Activated T-helper 2 cell treated with anti-CD3 and anti-CD28 coated beads, Interferon-gamma antibody, Interleukin-2, Interleukin-4, amounts not matched to agents 10 μg/mL and 5 μg/mL and 100 μg/mL, durations not matched to agents 14 hours and 24 hours and 36 hours (primary cell): ENCODE data around the gene FOSB. TPM values are rescaled to one million over a fixed set of nuclear protein-coding genes. Genes with fewer than 3 reads are reported as not detected.
A peak's percentile ranks its signal among the peaks of the same experiment; 100 is the strongest.

Experiments used
- DNase-seq: peaks from one replicate; pipeline ENCODE4 v3.0.0; 2021; ENCODE audit warnings: low spot score
- H3K27ac Mint-ChIP-seq: one replicate; pipeline ENCODE4 v1.8.0; 2021; ENCODE audit warnings: mixed read lengths
- H3K27me3 Mint-ChIP-seq: one replicate; pipeline ENCODE4 v1.8.0; 2021; ENCODE audit warnings: low read depth, mixed read lengths
- H3K36me3 Mint-ChIP-seq: one replicate; pipeline ENCODE4 v1.8.0; 2021; ENCODE audit warnings: low read depth, mixed read lengths
- H3K4me1 Mint-ChIP-seq: one replicate; pipeline ENCODE4 v1.8.0; 2021; ENCODE audit warnings: low read depth, mixed read lengths
- H3K4me3 Mint-ChIP-seq: one replicate; pipeline ENCODE4 v1.8.0; 2021; ENCODE audit warnings: low read depth, mild to moderate bottlenecking, moderate library complexity, mixed read lengths
- H3K9me3 Mint-ChIP-seq: one replicate; pipeline ENCODE4 v1.8.0; 2021; ENCODE audit warnings: mixed read lengths
- intact Hi-C: fragments of 100-400 bp; cut with micrococcal nuclease; formaldehyde crosslinking; loops from one replicate; pipeline ENCODE4 v1.15.1; 2023
- total RNA-seq: library from RNA; stranded (reverse); gene quantifications from 2 replicates; pipeline ENCODE4 v1.2.3, GENCODE V29; 2022

FOSB gene
- 10.2 and 10.9 TPM in 2 replicates for total RNA-seq

DNA sequence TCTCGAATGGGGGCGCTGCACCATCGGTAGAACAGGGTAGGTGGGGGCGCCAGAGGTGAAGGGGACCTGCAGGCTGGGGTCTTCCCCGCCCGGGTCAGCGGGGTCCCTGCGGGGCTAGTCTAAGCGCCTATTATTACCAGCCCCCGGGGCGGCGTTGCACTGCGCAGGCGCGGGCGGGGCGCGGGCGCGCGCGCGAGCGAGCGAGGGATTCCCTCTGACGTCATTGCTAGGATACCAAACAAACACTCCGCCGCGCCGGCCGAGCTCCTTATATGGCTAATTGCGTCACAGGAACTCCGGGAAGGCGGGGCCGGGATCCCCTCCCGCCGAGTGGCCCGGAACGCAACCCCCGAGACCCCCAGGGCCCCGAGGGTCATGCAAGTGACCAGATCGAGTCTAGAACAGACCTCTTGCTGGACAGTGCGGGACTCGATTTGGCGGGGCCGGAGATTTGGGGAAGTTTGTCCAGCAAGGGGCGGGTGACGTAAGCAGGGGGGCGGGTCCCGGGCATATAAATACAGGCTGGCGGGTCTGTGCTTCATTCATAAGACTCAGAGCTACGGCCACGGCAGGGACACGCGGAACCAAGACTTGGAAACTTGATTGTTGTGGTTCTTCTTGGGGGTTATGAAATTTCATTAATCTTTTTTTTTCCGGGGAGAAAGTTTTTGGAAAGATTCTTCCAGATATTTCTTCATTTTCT lies at the start of gene FOSB:
FOSB (plus strand) TSS at position 541 of the 703 bp plus-strand sequence. CDS start 591 bp downstream, outside the sequence.
- DNase-seq: peak; percentile 94
- Mint-ChIP-seq H3K36me3 (peaks cover 19% of the 10 kb centered on the region), H3K4me1 (peaks cover 20% of the 10 kb centered on the region), H3K4me3 (peak within 1 kb of the TSS; percentile 86), H3K9me3 (no peaks in the 10 kb centered on the region), H3K27ac (peak within 1 kb of the TSS; percentile 86), H3K27me3 (peaks cover 29% of the 10 kb centered on the region)
- intact Hi-C loops: loop anchor here (1.0 to 5.0 kb wide), 3 partner anchors 16 to 375 kb away; partner anchors contain the start of gene PPP1R37

DNA sequence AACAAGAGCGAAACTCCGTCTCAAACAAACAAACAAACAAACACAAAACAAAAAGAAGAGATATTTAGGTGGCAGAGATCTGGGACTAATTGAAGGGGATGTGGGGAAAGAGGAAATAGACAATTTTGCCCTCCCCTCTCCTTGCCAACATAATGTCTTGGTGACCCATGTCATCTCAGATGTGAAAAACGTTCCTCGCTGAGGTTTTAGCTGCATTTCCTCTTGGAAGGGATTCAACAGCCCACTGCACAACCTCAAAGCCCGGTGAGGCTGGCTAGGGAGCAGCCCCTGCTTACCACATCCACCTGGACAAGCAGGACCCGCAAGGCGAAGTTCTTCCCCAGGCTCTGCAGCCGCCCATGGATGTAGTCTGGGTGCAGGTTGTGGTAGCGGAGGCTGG lies 49.0 kb upstream of the FOSB start:
- Mint-ChIP-seq H3K4me1 (peaks cover 25% of the 10 kb centered on the region), H3K36me3 (peaks cover 67% of the 10 kb centered on the region), H3K4me3 (no peak overlapping the region), H3K27ac (peak overlapping the region; percentile 62), H3K9me3 (no peaks in the 10 kb centered on the region), H3K27me3 (no peaks in the 10 kb centered on the region)
- intact Hi-C loops: no loop called here
- no peak for DNase-seq

DNA sequence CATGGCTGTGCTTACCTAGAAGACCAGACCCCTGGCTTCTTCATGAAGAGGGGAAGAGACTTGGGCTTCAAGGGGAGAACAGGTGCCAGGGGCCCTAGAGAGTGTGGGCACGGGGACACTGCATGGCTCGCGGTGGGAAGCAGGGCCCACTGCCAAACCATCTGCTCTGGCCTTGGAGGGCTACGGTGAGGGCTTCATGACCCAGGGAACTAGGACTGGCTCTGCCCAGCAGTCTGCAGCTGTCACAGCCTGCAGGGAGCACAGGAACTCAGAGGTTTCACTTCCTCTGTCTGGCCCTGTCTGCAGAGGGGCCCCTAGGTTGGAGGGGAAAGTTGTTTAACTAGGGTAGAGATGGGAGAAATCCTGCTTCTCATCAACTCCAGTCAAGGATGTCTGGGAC lies 48.4 kb upstream of the FOSB start:
- peaks cover 28% of the 10 kb centered on the region for H3K4me1 Mint-ChIP-seq

DNA sequence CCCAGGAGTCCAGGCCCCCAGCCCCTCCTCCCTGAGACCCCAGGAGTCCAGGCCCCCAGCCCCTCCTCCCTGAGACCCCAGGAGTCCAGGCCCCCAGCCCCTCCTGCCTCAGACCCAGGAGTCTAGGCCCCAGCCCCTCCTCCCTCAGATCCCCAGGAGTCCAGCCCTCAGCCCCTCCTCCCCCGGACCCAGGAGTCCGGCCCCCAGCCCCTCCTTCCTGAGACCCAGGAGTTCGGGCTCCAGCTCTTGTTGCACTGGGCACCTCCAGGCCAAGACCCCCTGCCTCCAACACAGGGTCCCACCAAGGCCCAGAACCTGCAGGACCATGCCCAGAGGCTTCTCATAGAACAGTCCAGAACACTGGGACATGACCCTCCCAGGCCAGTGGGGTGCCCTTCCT lies 47.9 kb upstream of the FOSB start:
- no peak for DNase-seq
- no peak overlapping the region for H3K4me3 Mint-ChIP-seq
- intact Hi-C loops: loop anchor here (5.0 to 10.0 kb wide), 3 partner anchors 48 to 222 kb away; partner anchors contain the start of genes ERCC2 and OPA3
- no peaks in the 10 kb centered on the region for H3K27me3 Mint-ChIP-seq
- H3K4me1 Mint-ChIP-seq: peaks cover 32% of the 10 kb centered on the region
- no peak overlapping the region for H3K27ac Mint-ChIP-seq
- H3K9me3 Mint-ChIP-seq: no peaks in the 10 kb centered on the region
- H3K36me3 Mint-ChIP-seq: peaks cover 56% of the 10 kb centered on the region

More for the DNA sequence above, 48.4 kb upstream of the FOSB start:
- no peak for DNase-seq
- intact Hi-C loops: no loop called here
- peak overlapping the region; percentile 37 for H3K4me3 Mint-ChIP-seq
- H3K36me3 Mint-ChIP-seq: peaks cover 61% of the 10 kb centered on the region
- no peaks in the 10 kb centered on the region for H3K27me3 Mint-ChIP-seq
- peak overlapping the region; percentile 5 for H3K27ac Mint-ChIP-seq
- no peaks in the 10 kb centered on the region for H3K9me3 Mint-ChIP-seq

DNA sequence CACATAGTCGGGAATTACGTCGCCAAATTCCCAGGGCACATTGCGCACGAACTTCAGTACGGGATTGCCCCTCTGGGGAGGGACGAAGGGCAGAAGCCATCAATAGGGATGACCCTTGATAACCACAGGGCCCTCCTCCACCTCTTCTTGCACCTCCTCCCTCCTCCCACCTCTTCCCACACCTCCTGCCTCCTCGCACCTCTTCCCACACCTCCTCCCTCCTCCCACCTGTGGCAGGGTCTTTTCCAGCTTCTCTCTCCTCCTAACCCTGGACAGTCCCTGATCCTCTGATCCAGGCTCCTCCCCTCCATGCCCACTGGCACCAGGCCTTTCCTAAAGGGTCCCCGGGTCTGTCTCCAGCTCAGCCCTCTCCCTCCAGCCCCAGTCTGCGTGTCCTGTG lies 47.4 kb upstream of the FOSB start:
- peaks cover 32% of the 10 kb centered on the region for H3K4me1 Mint-ChIP-seq
- H3K9me3 Mint-ChIP-seq: no peaks in the 10 kb centered on the region
- peak overlapping the region; percentile 52 for H3K4me3 Mint-ChIP-seq
- DNase-seq: no peak
- no peaks in the 10 kb centered on the region for H3K27me3 Mint-ChIP-seq
- intact Hi-C loops: loop anchor here (5.0 to 10.0 kb wide), 3 partner anchors 48 to 222 kb away; partner anchors contain the start of genes ERCC2 and OPA3
- H3K27ac Mint-ChIP-seq: peak overlapping the region; percentile 63
- H3K36me3 Mint-ChIP-seq: peaks cover 56% of the 10 kb centered on the region

DNA sequence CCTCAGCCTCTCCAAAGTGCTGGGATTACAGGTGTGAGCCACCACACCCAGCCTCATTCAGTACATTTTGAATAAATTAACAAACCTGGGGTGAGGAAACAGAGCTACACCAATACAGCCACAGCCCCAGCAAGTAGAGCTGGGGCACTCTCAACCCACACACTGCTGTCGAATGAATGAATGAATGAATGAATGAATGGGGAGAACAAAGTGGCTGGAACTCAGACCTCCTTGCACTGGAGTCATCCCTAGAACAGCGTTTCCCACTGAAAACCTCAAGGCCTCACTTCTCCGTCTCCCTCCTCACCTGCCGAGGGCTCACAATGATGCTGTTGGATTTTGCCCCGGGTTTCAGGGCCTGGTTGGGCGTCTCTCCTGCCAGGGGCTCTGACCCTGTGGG lies 46.9 kb upstream of the FOSB start:
- Mint-ChIP-seq H3K27me3 (no peaks in the 10 kb centered on the region), H3K36me3 (peaks cover 52% of the 10 kb centered on the region), H3K4me1 (peaks cover 35% of the 10 kb centered on the region), H3K9me3 (no peaks in the 10 kb centered on the region), H3K4me3 (peak overlapping the region; percentile 52), H3K27ac (peak overlapping the region; percentile 63)
- no peak for DNase-seq
- intact Hi-C loops: loop anchor here (5.0 to 10.0 kb wide), 3 partner anchors 49 to 221 kb away; partner anchors contain the start of genes ERCC2 and OPA3

DNA sequence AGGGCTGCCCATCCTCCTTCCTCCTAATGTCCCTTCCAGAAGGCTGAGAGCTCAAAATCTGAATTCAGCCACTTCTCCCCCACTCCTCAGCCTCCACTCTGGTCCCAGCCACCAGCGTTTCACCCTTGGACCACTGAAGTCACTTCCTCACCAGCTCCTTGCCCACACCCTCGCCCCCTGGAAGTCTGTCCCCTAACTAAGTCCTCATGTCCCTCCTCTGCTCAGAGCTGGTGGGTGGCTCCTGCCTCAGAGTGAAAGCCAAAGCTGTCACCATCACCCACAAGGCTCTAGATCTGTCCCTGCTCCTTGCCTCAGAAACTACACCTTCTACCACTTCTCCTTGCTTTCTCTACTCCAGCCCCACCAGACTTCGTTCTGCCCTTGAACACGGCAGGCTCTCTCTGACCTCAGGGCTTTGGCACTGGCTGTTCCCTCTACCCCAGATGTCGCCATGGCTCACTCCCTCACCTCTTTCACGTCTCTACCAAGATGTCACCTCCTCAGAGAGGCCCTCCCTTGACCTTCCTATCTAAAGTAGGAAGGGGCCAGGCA lies 45.8 kb upstream of the FOSB start:
- Mint-ChIP-seq H3K4me3 (peak overlapping the region; percentile 50), H3K9me3 (no peaks in the 10 kb centered on the region), H3K27me3 (no peaks in the 10 kb centered on the region), H3K27ac (peak overlapping the region; percentile 69), H3K36me3 (peaks cover 42% of the 10 kb centered on the region), H3K4me1 (peaks cover 35% of the 10 kb centered on the region)
- intact Hi-C loops: loop anchor here (2.0 to 10.0 kb wide), 4 partner anchors 21 to 220 kb away; partner anchors contain the start of genes ERCC2 and OPA3
- no peak for DNase-seq

DNA sequence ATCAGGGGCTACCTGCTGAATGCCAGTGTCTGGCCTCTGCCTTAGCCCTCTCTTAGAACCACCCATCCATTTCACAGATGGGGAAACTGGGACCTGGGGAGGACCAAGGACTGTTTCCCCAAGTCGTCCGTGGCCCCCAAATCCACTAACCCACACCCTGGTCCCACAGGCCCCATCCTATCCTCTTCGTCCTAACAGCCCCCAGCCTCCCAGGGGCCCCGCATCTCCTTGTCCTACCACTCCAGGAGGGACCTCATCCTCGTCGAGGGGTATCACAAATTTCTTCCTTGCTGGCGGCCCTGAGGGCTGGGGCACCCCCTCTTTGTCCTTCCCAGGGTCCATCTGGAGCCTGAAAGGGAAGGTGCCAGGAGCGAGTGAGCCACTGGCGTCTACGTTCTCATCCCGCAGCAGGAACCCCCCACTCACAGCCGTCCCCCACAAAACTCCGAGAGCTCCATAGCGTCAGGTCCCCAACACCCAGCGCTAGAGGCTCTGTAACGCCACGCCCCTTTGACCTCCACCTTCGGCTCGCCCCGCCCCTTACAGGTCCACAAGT lies 44.7 kb upstream of the FOSB start:
- Mint-ChIP-seq H3K4me1 (peaks cover 41% of the 10 kb centered on the region), H3K36me3 (peaks cover 35% of the 10 kb centered on the region), H3K9me3 (no peaks in the 10 kb centered on the region), H3K27ac (peak overlapping the region; percentile 96), H3K27me3 (peaks cover 3% of the 10 kb centered on the region), H3K4me3 (peak overlapping the region; percentile 93)
- DNase-seq: no peak
- intact Hi-C loops: loop anchor here (2.0 to 10.0 kb wide), 4 partner anchors 20 to 219 kb away; partner anchors contain the start of genes ERCC2 and OPA3

DNA sequence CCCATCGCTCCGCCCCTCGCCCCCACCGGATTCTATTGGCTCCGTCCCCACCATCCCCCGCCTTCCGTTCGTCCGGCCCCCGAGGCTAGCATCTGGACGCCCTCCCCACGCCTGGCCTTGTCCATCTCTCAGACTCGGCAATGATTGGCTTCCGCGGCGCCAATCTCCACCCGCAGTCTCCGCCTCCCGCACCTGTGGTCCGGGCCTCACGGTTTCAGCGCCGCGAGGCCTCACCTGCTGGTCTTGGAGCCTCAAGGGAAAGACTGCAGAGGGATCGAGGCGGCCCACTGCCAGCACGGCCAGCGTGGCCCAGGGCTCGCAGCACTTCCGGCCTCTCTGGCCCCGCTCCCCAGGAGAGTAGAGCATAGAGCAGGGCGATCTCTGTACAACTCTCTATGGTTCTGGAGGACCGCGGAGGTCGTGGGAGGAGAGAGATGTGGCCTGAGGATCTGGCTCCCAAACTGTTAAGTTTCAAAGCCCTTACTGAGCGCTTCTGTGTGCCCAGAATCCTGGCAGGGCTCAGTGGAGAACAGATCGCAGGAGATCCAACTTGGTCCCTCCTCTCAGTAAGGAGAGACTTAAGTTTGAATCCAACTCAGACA lies 44.1 kb upstream of the FOSB start, which contains the start of gene ERCC1:
ERCC1 (minus strand) TSS at position 329 of the 602 bp plus-strand sequence. CDS start 543 bp downstream, outside the sequence.
- peaks cover 7% of the 10 kb centered on the region for H3K27me3 Mint-ChIP-seq
- intact Hi-C loops: loop anchor here (1.0 to 10.0 kb wide), 7 partner anchors 17 to 219 kb away; partner anchors contain the start of genes ERCC2, OPA3 and POLR1G
- H3K9me3 Mint-ChIP-seq: no peaks in the 10 kb centered on the region
- peaks cover 30% of the 10 kb centered on the region for H3K36me3 Mint-ChIP-seq
- H3K4me1 Mint-ChIP-seq: peaks cover 45% of the 10 kb centered on the region
- H3K4me3 Mint-ChIP-seq: peak within 1 kb of the TSS; percentile 93
- DNase-seq: peak; percentile 79
- H3K27ac Mint-ChIP-seq: peak within 1 kb of the TSS; percentile 96

DNA sequence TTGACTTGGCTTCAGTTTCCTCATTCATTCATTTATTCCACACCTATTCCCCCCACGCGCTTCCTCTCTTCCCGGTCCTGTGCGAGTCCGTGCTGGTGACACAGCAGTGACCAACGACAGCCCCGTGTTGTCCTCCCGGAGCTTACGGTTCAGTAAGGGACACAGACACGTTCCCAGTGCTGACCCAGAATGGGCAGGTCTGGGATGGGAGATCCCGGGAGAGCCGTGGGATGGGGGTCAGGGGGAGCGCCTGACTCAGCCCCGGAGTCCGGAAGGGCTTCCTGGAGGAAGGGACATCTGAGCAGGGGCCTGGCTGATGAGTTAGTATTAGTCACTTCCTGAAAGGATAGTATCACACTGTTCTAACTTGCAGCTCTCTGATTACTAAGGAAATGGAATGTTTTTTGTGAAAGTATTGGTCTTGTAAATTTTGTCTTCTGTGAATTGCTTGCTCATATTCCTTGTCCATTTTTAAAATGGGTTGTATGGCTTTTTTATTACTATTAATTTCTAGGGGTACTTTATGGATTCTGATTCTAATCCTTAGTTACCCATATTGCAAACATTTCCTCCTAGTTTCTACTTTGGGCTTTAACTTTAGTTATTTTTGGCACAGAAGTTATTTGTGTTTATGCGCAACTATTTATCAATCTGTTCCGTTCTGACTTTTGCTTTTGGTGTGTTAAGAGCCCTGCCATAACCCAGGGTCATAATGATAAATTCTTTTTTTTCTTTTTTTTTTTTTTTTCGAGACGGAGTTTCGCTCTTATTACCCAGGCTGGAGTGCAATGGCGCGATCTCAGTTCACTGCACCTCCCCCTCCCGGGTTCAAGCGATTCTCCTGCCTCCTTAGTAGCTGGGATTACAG lies 43.4 kb upstream of the FOSB start:
- peaks cover 26% of the 10 kb centered on the region for H3K36me3 Mint-ChIP-seq
- no peaks in the 10 kb centered on the region for H3K9me3 Mint-ChIP-seq
- H3K27me3 Mint-ChIP-seq: peaks cover 11% of the 10 kb centered on the region
- H3K4me3 Mint-ChIP-seq: peak overlapping the region; percentile 93
- peaks cover 41% of the 10 kb centered on the region for H3K4me1 Mint-ChIP-seq
- intact Hi-C loops: loop anchor here (1.0 to 10.0 kb wide), 6 partner anchors 18 to 218 kb away; partner anchors contain the start of genes ERCC2, OPA3 and POLR1G
- H3K27ac Mint-ChIP-seq: peak overlapping the region; percentile 96
- no peak for DNase-seq

DNA sequence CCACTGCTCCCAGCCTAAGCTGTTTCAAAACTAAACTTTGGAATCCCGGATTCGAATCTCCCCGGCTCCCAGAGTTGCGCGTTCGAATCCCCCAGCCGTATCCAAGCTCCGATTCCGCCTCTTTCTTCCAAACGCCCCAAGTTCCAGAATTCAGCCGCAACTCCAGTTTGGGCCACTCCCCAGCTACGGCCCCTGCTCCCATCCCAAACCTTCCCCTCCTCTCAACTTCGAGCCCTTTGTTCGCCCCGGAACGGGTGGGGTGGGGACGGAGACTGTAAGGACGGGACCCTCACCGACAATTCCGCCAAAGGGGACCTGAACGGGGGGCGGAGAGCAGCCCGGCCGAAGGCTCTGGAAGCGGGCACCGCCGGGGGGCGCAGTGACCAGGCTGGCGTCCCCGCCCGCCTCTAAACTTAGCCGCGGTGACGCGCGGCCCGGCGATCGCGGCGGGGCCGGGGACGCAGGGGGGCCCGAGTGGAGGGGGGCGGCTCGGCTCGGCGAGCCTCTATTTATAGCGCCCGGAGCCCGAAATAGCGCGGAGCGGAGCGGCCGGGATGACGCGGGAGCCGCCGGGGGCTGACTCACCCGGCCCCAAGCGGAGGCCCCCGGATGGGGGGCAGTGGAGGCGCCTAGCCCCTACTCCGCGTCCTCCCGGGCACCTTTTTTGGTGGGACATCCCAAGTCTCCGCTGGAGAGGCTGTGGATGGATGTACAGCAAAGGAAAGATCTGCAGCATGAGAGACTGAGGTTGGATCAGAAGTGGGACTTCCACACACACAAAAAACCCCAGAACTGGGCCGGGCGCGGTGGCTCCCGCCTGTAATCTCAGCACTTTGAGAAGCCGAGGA lies 39.2 kb upstream of the FOSB start:
- H3K4me1 Mint-ChIP-seq: peaks cover 20% of the 10 kb centered on the region
- H3K4me3 Mint-ChIP-seq: peak overlapping the region; percentile 75
- no peaks in the 10 kb centered on the region for H3K9me3 Mint-ChIP-seq
- H3K27ac Mint-ChIP-seq: no peak overlapping the region
- no peak for DNase-seq
- H3K36me3 Mint-ChIP-seq: peaks cover under 1% of the 10 kb centered on the region
- H3K27me3 Mint-ChIP-seq: peaks cover 11% of the 10 kb centered on the region
- intact Hi-C loops: loop anchor here (10.0 kb wide), 1 partner anchor 156 kb away; the partner anchor contains the start of gene OPA3
